Nephron progenitor cell (in vitro differentiated cells): ENCODE measurements around the gene BCL7B.

ENCODE experiments used
- DNase-seq: peaks from one replicate; pipeline ENCODE4 v3.0.0; 2021
- H3K27ac Mint-ChIP-seq: 2 replicates; pipeline ENCODE4 v1.8.0; 2021; ENCODE audit warnings: mild to moderate bottlenecking, moderate library complexity, mixed read lengths
- H3K27me3 Mint-ChIP-seq: 2 replicates; pipeline ENCODE4 v1.8.0; 2021; ENCODE audit warnings: mild to moderate bottlenecking, low read depth, mixed read lengths; ENCODE audit not compliant: poor library complexity
- H3K36me3 Mint-ChIP-seq: 2 replicates; pipeline ENCODE4 v1.8.0; 2021; ENCODE audit warnings: low read depth, mixed read lengths
- H3K4me1 Mint-ChIP-seq: 2 replicates; pipeline ENCODE4 v1.8.0; 2021; ENCODE audit warnings: mixed read lengths
- H3K4me3 Mint-ChIP-seq: 2 replicates; pipeline ENCODE4 v1.8.0; 2021; ENCODE audit warnings: mild to moderate bottlenecking, moderate library complexity, mixed read lengths
- H3K9me3 Mint-ChIP-seq: 2 replicates; pipeline ENCODE4 v1.8.0; 2021; ENCODE audit warnings: mild to moderate bottlenecking, moderate library complexity, mixed read lengths
- TF ChIP-seq, protein P1 (sequence below): fragments of 200-600 bp; sonication (generic); IDR thresholded peaks from 2 replicates; pipeline ENCODE4 v1.5.0; 2021; ENCODE audit warnings: antibody characterized with exemption

Gene BCL7B

DNA sequence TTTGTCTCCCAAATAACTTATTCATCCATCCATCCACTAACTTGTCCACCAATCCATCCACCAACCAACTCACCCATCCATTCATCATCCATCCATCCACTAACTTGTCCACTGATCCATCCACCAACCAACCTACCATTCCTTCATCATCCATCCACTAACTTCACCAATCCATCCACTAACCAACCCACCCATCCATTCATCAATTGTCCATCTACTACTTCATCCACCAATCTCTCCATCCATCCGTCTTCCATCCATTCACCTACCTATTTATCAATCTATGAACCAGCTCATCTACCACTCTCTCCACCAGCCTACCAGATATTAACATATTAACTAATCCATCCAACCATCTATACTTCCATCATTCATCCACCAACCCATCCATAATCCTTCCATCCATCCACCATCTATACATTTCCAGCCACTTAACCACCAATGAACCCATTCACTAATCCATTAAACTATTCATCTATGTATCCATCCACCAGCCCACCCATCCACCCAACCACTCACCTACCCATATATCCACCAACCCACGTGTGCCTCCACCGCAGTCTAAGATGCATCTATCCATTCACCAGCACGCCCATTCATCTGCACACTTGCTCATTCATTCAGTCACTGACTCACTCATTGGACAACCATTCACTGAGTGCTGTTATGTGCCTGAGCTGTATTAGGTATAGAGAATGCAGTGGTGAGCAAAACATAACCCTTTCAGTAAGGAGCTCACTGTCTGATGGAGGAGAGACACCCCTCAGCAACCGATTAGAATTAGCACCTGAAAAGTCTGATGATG lies 40.7 kb upstream of the BCL7B start:
- no peak overlapping the region for H3K4me3 Mint-ChIP-seq
- no peak overlapping the region for H3K27ac Mint-ChIP-seq
- DNase-seq, result no peak
- no peaks in the 10 kb centered on the region for H3K36me3 Mint-ChIP-seq
- TF ChIP-seq, protein P1, sequence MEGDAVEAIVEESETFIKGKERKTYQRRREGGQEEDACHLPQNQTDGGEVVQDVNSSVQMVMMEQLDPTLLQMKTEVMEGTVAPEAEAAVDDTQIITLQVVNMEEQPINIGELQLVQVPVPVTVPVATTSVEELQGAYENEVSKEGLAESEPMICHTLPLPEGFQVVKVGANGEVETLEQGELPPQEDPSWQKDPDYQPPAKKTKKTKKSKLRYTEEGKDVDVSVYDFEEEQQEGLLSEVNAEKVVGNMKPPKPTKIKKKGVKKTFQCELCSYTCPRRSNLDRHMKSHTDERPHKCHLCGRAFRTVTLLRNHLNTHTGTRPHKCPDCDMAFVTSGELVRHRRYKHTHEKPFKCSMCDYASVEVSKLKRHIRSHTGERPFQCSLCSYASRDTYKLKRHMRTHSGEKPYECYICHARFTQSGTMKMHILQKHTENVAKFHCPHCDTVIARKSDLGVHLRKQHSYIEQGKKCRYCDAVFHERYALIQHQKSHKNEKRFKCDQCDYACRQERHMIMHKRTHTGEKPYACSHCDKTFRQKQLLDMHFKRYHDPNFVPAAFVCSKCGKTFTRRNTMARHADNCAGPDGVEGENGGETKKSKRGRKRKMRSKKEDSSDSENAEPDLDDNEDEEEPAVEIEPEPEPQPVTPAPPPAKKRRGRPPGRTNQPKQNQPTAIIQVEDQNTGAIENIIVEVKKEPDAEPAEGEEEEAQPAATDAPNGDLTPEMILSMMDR, result no peak
- H3K4me1 Mint-ChIP-seq, result peaks cover 10% of the 10 kb centered on the region
- H3K27me3 Mint-ChIP-seq, result peaks cover 13% of the 10 kb centered on the region
- no peaks in the 10 kb centered on the region for H3K9me3 Mint-ChIP-seq

DNA sequence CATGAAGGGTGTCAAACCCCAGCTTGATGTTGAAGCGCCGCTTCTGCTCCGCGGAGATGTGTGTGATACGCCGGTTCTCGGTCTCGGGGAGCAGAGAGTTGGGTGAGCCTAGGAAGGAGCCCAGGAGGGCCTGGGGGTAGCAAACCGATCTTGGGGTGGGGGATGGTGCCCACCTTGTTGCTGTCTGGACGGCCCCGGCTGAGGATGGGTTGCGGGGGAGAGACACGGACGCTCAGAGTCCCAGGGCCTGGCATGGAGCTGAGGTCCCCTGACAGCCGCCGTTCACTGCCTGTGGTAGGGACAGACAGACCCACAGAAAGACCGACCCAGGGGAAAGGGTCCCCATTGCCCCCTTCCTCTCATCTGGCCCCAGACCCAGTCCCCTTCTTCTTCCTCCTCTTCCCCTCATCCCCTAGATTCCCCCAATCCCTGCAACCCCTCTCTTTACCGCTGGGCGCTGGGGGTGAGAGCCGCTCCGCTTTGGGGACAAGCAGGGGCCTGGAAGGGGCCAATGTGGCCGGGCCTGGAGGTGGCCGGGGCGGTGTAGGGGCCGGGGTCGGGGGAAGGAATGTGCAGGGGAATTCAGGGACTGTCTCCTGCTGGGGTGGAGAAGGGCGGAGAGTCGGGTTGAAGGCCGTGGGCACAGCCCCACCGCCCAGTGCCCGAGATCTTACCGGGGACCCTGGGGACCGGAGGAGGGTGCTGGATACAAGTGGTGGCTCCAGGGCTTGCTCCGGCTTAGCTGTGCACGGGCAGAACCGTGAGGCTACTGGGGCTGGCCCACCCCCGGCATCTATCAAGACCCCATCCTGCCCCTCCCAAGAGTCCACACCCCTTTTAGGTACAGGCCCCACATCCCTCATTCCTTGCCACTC lies 38.9 kb upstream of the BCL7B start:
- Mint-ChIP-seq H3K9me3 (no peaks in the 10 kb centered on the region), H3K27me3 (peaks cover 17% of the 10 kb centered on the region)

DNA sequence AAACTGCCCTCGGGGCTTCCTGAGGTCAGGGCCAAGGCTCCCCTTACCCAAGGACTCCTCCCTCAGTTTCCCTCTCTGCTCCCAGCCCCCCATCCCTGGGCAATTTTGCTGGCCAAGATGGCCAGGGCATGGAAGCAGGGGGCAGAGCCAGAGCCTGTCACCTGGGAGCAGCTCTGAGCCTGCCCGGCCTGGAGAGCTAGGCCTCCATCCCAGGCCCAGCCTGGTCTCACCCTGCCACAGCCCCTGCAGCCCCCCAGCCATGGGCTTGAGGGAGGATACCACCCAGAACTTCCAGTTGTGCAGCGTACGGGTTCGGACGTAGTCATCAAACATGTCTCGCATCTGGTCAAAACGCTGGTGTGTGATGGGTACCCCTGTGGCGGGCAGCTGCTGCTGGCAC lies 37.9 kb upstream of the BCL7B start:
- Mint-ChIP-seq H3K27ac (no peak overlapping the region), H3K4me1 (peaks cover 6% of the 10 kb centered on the region), H3K4me3 (no peak overlapping the region), H3K27me3 (peaks cover 24% of the 10 kb centered on the region), H3K9me3 (no peaks in the 10 kb centered on the region), H3K36me3 (no peaks in the 10 kb centered on the region)
- DNase-seq, result no peak
- TF ChIP-seq, protein P1, result no peak

More for the DNA sequence above, 38.9 kb upstream of the BCL7B start:
- H3K36me3 Mint-ChIP-seq, result no peaks in the 10 kb centered on the region
- no peak for DNase-seq
- TF ChIP-seq, protein P1, result no peak
- H3K4me1 Mint-ChIP-seq, result peaks cover 6% of the 10 kb centered on the region
- H3K27ac Mint-ChIP-seq, result no peak overlapping the region
- H3K4me3 Mint-ChIP-seq, result no peak overlapping the region

DNA sequence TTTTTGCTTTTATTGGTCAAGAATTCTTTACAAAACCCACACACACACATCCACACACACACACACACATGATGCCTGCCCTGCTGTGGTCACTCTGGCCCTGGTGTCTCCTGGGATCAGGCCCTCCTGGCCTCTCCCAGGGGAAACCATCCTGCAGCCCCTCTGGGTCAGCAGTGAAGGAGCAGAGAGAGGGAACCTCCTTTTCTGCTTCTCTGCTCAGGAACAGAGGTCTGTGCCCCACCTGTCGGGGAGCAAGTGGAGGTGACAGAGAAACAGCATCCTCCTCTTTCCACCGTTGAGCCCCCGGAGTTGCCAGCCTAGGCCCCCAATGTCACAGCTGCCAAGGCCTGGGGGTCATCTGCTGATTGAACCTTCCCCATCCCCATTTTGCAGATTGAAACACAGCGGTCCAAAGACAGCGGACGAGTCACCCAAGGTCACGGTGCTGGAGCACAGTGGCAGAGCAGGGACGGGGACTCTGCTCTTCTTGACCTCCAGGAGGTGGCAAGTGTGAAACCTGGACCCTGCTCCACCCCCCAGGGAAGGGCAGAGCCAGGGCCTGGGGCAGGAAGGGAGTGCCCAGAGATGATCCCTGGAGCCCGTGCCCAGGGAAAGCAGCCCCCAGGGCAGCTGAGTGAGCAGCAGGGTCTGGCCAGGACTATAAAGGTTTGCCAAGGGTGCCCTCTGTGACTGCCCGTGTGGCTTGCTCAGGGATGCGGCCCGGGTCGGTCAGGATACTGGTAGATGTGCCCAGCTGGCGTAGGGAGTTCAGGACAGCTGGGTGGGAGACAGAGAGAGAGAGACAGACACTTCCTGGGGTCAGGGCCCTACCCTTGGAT lies 35.9 kb upstream of the BCL7B start:
- H3K27me3 Mint-ChIP-seq, result peaks cover 21% of the 10 kb centered on the region
- no peak overlapping the region for H3K27ac Mint-ChIP-seq
- H3K4me3 Mint-ChIP-seq, result no peak overlapping the region
- DNase-seq, result no peak
- TF ChIP-seq, protein P1, result no peak
- no peaks in the 10 kb centered on the region for H3K9me3 Mint-ChIP-seq
- H3K36me3 Mint-ChIP-seq, result no peaks in the 10 kb centered on the region
- H3K4me1 Mint-ChIP-seq, result peaks cover 6% of the 10 kb centered on the region

DNA sequence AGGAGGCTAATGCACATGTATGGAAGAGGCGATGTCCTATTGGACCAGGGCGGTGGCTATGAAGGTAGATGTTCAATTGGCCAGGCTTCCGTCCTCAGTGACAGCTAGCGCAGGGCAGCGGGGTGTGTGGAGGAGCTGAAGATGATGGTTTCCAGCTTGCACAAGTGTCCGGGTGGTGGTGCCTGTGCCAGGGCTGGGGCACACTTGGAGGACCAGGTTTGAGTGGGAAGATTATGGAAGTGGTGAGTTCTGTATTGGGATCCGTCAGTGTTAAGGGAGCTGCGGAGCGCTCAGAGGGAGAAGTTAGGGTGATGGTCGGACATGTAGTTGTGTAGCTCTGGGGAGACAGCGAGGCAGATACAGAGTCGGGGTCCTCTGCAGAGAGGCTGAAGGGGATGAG lies 29.4 kb upstream of the BCL7B start:
- Mint-ChIP-seq H3K27me3 (peaks cover 21% of the 10 kb centered on the region), H3K4me1 (peaks cover 17% of the 10 kb centered on the region), H3K27ac (peak overlapping the region; percentile 31), H3K4me3 (peak overlapping the region; percentile 1), H3K9me3 (no peaks in the 10 kb centered on the region), H3K36me3 (no peaks in the 10 kb centered on the region)
- no peak for DNase-seq
- TF ChIP-seq, protein P1, result no peak
